OCI-LY3 (cell line): ENCODE results near the gene C5AR1.
A peak's percentile ranks its signal among the peaks of the same experiment; 100 is the strongest.
"Not testable (repeated sequence)": the region's sequence is repeated elsewhere in the genome, so short reads cannot be mapped to it uniquely, and the experiment has no call there.

Source experiments
- H2AFZ ChIP-seq: fragments of 200-600, 300-600 bp; shearing (Covaris generic); 2 replicates; pipeline ENCODE4 v1.6.0; 2014; ENCODE audit warnings: antibody characterized with exemption, low read depth, low read length
- H3K27ac ChIP-seq: fragments of 200-600, 300-600 bp; sonication (generic); 2 replicates; pipeline ENCODE4 v1.5.1; 2014; ENCODE audit warnings: mild to moderate bottlenecking, low read length, moderate library complexity, mixed read lengths
- H3K27me3 ChIP-seq: fragments of 200-600, 300-600 bp; sonication (generic); 2 replicates; pipeline ENCODE4 v1.6.1; 2014; ENCODE audit warnings: low read depth, low read length, mixed read lengths
- H3K36me3 ChIP-seq: fragments of 200-600, 300-600 bp; sonication (generic); replicated peaks from 2 replicates; pipeline ENCODE3; 2014; ENCODE audit warnings: low read depth, low read length, mixed read lengths
- H3K4me1 ChIP-seq: fragments of 300-600, 200-600 bp; sonication (generic); 2 replicates; pipeline ENCODE4 v1.6.1; 2014; ENCODE audit warnings: low read length, mixed read lengths
- H3K4me2 ChIP-seq: fragments of 200-600, 300-600 bp; sonication (generic); 2 replicates; pipeline ENCODE4 v1.6.1; 2014; ENCODE audit warnings: low read length, mixed read lengths
- H3K4me3 ChIP-seq: fragments of 300-600, 200-600 bp; sonication (generic); 2 replicates; pipeline ENCODE4 v1.5.1; 2014; ENCODE audit warnings: antibody characterized with exemption, mild to moderate bottlenecking, low read length, moderate library complexity
- H3K79me2 ChIP-seq: fragments of 300-600, 200-600 bp; shearing (Covaris generic); 2 replicates; pipeline ENCODE4 v1.6.1; 2014; ENCODE audit warnings: mild to moderate bottlenecking, low read length, mixed read lengths
- H3K9ac ChIP-seq: fragments of 300-600, 200-600 bp; shearing (Covaris generic); 2 replicates; pipeline ENCODE4 v1.6.0; 2014; ENCODE audit warnings: mild to moderate bottlenecking, low read length, moderate library complexity
- H3K9me3 ChIP-seq: fragments of 200-600, 300-600 bp; shearing (Covaris generic); 2 replicates; pipeline ENCODE4 v1.6.1; 2014; ENCODE audit warnings: low read length, mixed read lengths; ENCODE audit not compliant: insufficient read depth
- H4K20me1 ChIP-seq: fragments of 200-600, 300-600 bp; sonication (generic); 2 replicates; pipeline ENCODE4 v1.6.1; 2016; ENCODE audit warnings: low read length, mixed read lengths; ENCODE audit not compliant: insufficient read depth
- EZH2phosphoT487 ChIP-seq: fragments of 200-600 bp; shearing (Covaris generic); IDR thresholded peaks from 2 replicates; pipeline ENCODE4 v1.6.1; 2018; ENCODE audit warnings: antibody characterized with exemption, mixed run types, low read depth
- TF ChIP-seq, protein P1 (sequence below): fragments of 200-600, 300-600 bp; sonication (generic); IDR thresholded peaks from 2 replicates; pipeline ENCODE4 v1.5.1; 2014; ENCODE audit warnings: antibody characterized with exemption, low read length, low read depth

Gene C5AR1

GRCh38 chr19:47274071-47274890 is 35.4 kb upstream of the C5AR1 start, which contains the start of gene INAFM1:
INAFM1 (plus strand) TSS chr19:47274885; CDS start chr19:47274920, 35 bp downstream.
- Histone ChIP-seq H3K4me2 (peak within 1 kb of the TSS; percentile 93), H3K9me3 (no peaks in the 10 kb centered on the region), H3K27ac (peak within 1 kb of the TSS; percentile 89), H3K4me3 (peak within 1 kb of the TSS; percentile 88), H3K36me3 (peaks cover 4% of the 10 kb centered on the region), H2AFZ (peak within 1 kb of the TSS; percentile 37; the same call in 1 of the 2 replicates), H3K4me1 (peaks cover 10% of the 10 kb centered on the region), H3K9ac (peak within 1 kb of the TSS; percentile 95), H3K27me3 (no peaks in the 10 kb centered on the region), H3K79me2 (no peaks in the 10 kb centered on the region), H4K20me1 (peaks cover 8% of the 10 kb centered on the region; the same call in 1 of the 2 replicates)
- TF ChIP-seq EZH2phosphoT487, result no peak
- TF ChIP-seq, protein P1, sequence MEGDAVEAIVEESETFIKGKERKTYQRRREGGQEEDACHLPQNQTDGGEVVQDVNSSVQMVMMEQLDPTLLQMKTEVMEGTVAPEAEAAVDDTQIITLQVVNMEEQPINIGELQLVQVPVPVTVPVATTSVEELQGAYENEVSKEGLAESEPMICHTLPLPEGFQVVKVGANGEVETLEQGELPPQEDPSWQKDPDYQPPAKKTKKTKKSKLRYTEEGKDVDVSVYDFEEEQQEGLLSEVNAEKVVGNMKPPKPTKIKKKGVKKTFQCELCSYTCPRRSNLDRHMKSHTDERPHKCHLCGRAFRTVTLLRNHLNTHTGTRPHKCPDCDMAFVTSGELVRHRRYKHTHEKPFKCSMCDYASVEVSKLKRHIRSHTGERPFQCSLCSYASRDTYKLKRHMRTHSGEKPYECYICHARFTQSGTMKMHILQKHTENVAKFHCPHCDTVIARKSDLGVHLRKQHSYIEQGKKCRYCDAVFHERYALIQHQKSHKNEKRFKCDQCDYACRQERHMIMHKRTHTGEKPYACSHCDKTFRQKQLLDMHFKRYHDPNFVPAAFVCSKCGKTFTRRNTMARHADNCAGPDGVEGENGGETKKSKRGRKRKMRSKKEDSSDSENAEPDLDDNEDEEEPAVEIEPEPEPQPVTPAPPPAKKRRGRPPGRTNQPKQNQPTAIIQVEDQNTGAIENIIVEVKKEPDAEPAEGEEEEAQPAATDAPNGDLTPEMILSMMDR, result no peak

DNA sequence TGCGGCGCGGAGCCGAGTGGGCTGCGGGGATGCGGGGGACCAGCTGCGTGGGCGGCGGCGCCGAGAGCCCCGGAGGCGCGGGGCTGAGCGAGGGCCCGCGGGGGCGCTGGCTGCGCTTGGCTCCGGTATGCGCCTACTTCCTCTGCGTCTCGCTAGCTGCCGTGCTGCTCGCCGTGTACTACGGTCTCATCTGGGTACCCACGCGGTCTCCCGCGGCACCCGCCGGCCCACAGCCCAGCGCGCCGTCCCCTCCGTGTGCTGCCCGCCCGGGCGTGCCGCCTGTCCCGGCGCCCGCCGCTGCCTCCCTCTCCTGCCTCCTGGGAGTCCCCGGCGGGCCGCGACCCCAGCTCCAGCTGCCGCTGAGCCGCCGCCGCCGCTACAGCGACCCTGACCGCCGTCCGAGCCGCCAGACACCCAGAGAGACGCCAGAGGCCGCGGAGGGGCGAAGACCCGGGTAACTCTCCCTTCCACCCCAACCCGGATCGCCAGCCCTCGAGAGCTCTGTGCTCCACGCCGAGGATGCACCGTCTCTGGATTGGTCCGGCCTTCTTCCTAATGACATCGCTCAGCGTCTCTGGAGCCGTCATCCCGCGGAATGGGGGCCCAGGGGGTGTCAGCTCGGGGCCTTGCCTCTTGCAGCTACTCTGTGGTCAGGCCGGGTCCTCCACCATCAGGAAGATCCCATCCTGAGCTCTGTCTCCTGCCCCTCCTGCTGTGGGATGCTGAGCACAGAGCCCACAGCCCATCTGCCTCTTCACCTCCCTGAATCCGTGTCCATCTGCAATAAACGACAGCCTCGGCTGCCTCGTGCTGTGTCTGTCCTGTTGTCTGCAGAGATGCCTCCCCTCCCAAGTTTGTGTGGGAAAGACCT is 34.5 kb upstream of the C5AR1 start:
- Histone ChIP-seq H3K9me3 (no peaks in the 10 kb centered on the region), H3K9ac (no peak overlapping the region), H3K4me1 (peaks cover 10% of the 10 kb centered on the region), H3K27ac (no peak overlapping the region), H3K27me3 (no peaks in the 10 kb centered on the region), H2AFZ (no peak overlapping the region), H3K4me2 (peak overlapping the region; percentile 72), H4K20me1 (peaks cover 8% of the 10 kb centered on the region; the same call in 1 of the 2 replicates), H3K79me2 (no peaks in the 10 kb centered on the region), H3K36me3 (peaks cover 4% of the 10 kb centered on the region), H3K4me3 (peak overlapping the region; percentile 76)
- TF ChIP-seq EZH2phosphoT487, result no peak
- TF ChIP-seq, protein P1, result no peak

DNA sequence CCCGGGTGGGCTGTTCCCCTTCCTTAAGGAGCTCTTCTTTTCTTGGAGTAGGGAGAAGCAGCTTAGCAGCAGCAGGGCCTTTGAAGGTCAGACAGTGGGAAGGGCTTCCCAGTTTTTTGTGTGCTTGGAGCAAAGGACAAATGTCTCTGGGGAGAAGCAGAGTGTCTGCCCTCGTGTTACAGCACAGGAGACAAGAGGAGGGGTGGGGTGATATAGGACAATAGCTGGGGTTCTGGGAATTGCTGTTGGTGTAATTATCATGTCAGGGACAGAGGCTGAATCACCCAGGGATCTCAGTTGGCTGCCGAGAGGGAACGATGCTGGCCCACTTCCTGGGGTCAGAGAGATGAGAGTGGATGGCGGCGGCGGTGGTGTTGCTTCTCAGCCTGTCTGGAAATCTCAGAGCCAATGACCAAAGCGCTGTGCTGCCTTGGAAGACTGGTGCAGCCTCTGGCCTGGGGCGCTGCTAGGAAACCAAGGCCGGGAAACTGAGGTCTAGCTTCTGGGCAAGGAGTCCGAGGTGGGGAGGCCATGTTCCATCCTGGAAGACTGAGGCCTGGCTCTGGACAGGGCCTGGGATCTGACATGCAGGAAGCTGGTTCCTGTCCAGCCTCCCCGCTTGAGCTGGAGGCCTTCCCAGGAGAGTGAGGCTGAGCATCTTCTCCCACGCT is 33.7 kb upstream of the C5AR1 start:
- H3K27me3 ChIP-seq, result no peaks in the 10 kb centered on the region
- H3K9me3 ChIP-seq, result no peaks in the 10 kb centered on the region
- H3K4me3 ChIP-seq, result no peak overlapping the region
- TF ChIP-seq, protein P1, result no peak
- no peak for TF ChIP-seq EZH2phosphoT487
- H4K20me1 ChIP-seq, result peaks cover 8% of the 10 kb centered on the region; the same call in 1 of the 2 replicates
- no peak overlapping the region for H3K9ac ChIP-seq
- peaks cover 10% of the 10 kb centered on the region for H3K4me1 ChIP-seq
- no peaks in the 10 kb centered on the region for H3K79me2 ChIP-seq
- peaks cover 4% of the 10 kb centered on the region for H3K36me3 ChIP-seq
- H3K4me2 ChIP-seq, result no peak overlapping the region
- no peak overlapping the region for H2AFZ ChIP-seq
- H3K27ac ChIP-seq, result no peak overlapping the region

- H3K27me3 ChIP-seq, H4K20me1 ChIP-seq, H3K9me3 ChIP-seq, H3K4me2 ChIP-seq, H3K9ac ChIP-seq, H3K27ac ChIP-seq, H3K4me1 ChIP-seq, H3K79me2 ChIP-seq, H3K4me3 ChIP-seq, H2AFZ ChIP-seq, H3K36me3 ChIP-seq: not testable (repeated sequence)
These were observed 33.1 kb upstream of the C5AR1 start for GRCh38 chr19:47276513-47276912.
